GM20000 (cell line): ENCODE results near the gene PSAPL1.

Experiments
- DNase-seq: peaks from one replicate; pipeline ENCODE4 v3.0.0; 2012; ENCODE audit warnings: low spot score
- TF ChIP-seq, protein P1 (sequence below): IDR thresholded peaks from 2 replicates; pipeline ENCODE4 v1.5.1; 2012; ENCODE audit warnings: mild to moderate bottlenecking, control low read depth; ENCODE audit errors: extremely low read depth, missing control alignments

The PSAPL1 gene

GRCh38 chr4:7383266-7383665, 51.5 kb downstream of the PSAPL1 start:
- no peak for DNase-seq
- TF ChIP-seq, protein P1, sequence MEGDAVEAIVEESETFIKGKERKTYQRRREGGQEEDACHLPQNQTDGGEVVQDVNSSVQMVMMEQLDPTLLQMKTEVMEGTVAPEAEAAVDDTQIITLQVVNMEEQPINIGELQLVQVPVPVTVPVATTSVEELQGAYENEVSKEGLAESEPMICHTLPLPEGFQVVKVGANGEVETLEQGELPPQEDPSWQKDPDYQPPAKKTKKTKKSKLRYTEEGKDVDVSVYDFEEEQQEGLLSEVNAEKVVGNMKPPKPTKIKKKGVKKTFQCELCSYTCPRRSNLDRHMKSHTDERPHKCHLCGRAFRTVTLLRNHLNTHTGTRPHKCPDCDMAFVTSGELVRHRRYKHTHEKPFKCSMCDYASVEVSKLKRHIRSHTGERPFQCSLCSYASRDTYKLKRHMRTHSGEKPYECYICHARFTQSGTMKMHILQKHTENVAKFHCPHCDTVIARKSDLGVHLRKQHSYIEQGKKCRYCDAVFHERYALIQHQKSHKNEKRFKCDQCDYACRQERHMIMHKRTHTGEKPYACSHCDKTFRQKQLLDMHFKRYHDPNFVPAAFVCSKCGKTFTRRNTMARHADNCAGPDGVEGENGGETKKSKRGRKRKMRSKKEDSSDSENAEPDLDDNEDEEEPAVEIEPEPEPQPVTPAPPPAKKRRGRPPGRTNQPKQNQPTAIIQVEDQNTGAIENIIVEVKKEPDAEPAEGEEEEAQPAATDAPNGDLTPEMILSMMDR: no peak

DNA sequence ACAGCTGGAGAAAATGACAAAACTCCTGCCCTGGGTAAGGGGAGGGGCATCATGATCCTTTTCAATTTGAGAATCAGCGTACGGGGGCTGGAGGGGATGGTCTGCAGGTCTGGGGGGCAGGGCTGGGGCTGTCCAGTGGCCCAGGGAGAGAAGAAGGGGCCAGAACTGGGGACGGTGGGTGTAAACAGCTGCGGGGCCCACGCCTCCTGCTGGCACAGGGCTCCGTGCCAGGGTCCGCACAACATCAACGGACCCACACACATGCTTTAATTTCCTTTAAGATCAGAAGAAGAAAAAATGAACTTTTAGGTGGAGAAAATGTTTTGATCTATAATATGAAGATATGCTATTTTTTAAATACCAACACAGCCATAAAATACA, 52.1 kb downstream of the PSAPL1 start:
- DNase-seq: no peak
- TF ChIP-seq, protein P1: no peak

GRCh38 chr4:7381890-7382633, 52.7 kb downstream of the PSAPL1 start:
- DNase-seq: no peak
- TF ChIP-seq, protein P1: no peak

DNA sequence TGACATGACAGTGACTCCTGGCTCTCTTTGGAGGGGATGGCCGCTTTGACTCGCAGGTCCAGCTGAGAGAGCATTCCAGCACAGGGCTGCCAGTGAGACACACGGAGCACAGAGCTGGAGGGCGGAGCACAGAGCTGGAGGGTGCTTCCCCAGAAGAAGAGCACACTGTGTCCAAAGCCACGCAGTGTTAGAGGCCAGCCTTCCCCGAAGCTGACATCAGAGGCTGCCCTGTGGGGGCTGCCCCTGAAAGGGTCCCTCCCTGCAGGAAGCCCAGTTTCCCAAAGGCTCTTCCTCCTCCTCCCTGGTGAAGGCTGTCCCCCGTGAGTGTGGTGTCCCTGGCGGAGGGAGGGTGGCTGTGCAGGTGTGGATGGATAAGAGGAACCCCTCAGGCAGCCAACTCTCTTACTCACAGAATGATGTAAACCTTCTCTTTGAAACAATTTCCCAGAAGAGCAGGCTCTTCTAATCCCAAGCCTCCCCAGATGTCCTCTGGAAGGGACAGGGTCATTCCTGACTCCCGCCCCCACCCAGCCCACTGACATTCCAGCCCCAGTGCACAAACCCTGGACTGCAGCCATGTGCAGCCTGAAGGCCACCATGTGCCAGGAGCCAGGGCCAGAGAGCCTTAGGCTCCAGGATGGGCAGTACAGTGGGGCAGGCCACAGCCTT, 53.4 kb downstream of the PSAPL1 start:
- TF ChIP-seq, protein P1: no peak
- DNase-seq: no peak
